NCI-H1694 (cell line): ENCODE data around the gene CNKSR3.

ENCODE experiments used
- DNase-seq: peaks from one replicate; lab custom pipeline; 2025; lab: John Stamatoyannopoulos, UW

Gene CNKSR3

DNA sequence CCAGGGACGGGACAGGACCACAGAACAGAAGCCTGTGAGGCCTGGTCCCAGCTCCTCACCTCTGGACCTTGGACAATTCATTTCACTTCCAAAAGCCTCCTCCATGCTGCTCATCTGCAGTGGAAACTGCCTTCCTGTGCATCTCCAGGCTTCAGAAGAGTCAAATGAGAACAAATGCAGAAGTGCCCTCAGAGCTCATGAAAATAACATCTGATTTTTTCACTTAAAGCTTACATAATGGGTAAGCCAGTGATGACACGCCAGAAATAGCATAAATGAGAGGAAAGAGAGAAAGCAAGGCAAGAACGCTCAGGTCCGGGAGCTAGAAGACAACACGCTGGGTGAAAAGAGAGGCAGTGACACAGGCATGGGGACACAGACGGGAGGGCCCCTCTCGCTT is 7.9 kb downstream of the CNKSR3 start:
- DNase-seq = no peak

GRCh38 chr6:154501578-154501868 is 9.0 kb downstream of the CNKSR3 start:
- no peak for DNase-seq

DNA sequence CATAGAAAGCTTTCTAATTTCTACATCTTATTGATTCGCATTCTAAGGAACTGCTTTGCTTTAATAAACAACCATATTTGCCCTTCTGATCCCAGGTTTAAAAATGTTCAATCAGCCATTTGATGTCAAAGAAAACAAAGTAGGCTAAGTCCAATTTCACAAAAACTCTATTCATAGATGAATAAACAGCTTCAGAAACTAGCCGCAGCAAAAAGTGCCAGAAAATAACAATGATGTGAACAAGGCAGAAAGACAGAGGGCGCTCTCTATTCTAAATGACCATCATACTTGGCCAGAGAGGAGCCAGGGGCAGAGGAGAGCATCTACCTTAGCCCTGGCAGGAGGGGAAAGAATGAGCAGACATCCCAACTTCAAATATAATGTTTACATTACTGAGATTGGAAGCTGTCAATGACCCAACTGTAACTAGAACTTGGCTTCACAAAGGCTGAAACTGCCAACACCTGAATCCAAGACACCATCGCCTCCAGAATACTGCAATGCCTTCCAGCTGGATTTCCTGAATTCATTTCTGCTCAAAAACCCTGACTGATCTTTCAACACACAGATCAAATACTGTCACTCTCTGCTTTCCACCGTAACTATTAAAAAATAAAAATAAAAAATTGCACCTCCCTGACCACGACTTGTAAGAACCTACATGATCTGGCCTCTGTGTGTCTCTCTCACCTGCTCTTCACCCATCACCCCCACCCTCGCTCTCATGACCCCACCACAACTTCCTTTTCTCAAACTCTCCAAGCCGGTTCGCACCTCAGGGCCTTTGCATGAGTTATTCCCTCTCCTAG is 9.5 kb downstream of the CNKSR3 start:
- no peak for DNase-seq

GRCh38 chr6:154499855-154500589 is 10.5 kb downstream of the CNKSR3 start:
- no peak for DNase-seq

GRCh38 chr6:154498340-154498934 is 12.0 kb downstream of the CNKSR3 start:
- DNase-seq = no peak

DNA sequence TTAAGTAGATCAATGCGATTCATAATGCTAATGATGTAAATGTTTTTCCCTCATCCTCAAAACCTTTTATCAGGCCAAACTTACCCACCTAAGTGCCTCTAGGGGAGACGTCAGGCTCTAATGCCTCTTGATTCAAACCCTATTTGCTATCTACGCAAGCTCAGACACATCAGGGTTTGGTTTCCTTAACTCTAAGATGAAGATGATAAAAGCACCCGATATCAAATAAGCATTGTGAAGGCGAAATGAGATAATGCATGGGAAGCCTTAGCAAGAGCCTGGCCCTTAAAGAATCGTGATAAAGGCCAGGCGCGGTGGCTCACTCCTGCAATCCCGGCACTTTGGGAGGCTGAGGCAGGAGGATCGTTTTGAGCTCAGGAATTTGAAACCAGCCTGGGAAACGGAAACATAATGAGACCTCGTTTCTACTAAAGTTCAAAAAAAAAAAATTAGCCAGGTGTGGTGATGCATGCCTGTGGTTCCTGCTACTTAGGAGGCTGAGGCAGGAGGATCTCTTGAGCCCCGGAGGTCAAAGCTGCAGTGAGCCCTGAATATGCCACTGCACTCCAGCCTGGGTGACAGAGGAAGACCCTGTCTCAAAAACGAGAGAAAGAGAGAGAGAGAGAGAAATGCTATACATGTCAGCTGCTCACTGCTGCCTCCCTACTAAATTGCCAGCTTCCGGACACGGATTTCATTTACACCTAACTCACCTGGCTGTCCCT is 13.5 kb downstream of the CNKSR3 start:
- no peak for DNase-seq

DNA sequence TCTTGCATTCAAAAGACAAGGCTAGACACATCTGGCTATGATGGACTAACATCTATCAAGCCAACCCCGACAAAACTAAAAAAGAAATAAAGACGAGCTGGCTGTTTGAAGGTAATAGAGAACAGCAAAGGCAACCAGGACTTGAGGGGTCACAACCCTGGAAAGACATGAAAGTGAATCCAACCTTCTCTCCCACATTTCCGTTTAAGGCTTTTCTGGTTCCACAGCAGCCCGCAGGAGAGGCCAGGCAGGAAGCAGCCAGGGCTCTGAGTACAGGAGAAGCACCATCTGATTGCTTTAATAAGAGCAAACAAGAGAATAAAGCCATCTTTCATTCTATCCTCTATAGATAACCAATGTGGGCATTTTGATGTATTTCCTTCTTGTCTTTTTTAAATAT is 14.3 kb downstream of the CNKSR3 start:
- no peak for DNase-seq

- DNase-seq = no peak
These were observed 15.7 kb downstream of the CNKSR3 start for GRCh38 chr6:154494592-154495311.

- DNase-seq = no peak
These were observed 18.7 kb downstream of the CNKSR3 start for GRCh38 chr6:154491567-154492470.

DNA sequence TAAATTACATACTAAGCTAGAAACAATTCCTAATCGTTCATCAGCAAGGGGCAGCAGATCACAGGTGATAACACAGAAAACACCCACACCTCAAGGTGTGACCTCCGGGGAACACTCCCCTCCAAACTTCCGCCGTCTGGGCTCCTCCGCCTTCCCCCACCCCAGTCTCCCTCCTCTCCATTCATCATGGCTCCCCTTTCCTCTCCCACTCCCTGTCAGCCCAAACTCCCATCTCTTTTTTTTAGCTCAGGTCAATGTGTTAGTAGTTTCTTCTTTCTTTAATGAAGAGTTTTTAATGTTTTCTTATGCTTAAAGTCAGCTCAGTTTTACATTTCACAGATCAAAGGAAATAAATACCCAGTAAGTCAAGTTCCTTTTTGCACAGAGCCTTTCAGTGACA is 20.7 kb downstream of the CNKSR3 start:
- no peak for DNase-seq

GRCh38 chr6:154488802-154489437 is 21.6 kb downstream of the CNKSR3 start:
- no peak for DNase-seq

DNA sequence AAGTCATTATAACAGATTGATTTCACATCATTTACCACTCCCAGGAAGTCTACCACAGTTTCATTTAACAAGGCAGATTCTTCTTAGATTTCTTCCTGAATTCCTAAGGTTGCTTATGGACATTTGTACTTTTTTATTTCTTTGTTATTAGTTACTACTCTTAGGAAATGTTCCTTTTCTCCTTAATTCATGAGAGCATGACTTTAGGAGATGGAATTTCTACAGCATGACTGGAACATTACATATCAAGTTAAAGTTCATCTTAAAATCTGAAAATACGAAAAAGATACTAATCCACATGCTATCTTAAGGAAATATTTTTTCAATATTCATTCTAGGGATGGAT is 22.3 kb downstream of the CNKSR3 start:
- DNase-seq = no peak

DNA sequence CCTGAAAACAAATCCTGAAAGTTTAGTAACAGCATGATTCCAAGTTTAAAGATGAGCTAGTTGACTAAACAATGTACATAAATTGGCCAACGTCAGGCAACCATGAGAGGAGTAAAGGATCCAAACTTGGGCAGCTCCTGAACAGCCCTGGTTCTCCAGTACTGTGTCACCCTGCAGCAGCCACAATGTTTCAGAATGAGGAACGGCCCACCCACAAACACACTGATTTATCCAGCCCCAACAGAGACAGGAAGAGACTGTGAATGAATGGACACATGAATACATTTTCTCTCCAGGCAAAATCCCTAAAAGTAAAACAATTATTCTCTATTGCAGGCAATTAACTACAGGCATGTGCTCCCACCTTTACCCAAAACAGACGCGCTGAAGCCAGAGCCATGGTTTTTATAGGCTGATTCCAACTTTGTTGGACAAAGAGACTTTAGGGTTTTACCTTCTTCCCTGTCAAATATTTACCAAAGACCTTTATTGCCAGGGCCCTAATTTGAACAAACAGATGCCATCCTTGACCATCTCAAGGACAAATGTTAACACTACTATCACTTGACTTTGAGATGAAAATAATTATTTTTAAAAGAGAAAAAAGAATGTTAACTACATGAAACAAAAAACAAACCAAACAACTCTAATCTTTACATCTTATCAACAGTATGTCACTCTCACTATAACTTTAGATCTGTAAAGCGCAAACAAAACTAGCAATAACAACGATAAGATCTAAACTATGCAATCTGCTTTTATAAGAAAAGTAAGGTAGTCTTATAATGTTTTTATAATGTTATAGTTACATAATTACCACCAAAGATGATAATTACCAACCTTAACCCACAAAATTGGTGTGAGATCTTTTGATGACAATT is 22.9 kb downstream of the CNKSR3 start:
- no peak for DNase-seq

DNA sequence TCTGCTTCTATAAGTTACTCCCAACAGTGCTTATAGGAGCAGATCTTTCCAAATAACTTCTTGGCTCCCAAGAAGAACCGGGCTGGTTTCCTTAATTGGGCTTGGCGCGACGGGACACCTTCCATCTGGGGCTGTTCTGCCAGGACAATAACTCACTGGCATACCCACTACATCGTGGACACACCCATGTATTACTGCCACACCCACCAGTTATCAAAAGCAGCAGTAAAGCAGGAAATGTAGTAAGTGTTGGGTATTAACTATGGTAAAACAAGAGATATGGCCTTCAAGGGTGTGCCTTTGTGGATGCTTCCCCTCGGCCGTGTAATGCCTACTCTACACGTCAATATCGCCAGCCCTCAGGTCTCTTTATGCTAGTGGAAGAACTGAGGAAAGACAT is 24.7 kb downstream of the CNKSR3 start:
- no peak for DNase-seq

- DNase-seq = no peak
These were observed 25.5 kb downstream of the CNKSR3 start for GRCh38 chr6:154484942-154485341.

- no peak for DNase-seq
These were observed 27.6 kb downstream of the CNKSR3 start for GRCh38 chr6:154482858-154483257.

DNA sequence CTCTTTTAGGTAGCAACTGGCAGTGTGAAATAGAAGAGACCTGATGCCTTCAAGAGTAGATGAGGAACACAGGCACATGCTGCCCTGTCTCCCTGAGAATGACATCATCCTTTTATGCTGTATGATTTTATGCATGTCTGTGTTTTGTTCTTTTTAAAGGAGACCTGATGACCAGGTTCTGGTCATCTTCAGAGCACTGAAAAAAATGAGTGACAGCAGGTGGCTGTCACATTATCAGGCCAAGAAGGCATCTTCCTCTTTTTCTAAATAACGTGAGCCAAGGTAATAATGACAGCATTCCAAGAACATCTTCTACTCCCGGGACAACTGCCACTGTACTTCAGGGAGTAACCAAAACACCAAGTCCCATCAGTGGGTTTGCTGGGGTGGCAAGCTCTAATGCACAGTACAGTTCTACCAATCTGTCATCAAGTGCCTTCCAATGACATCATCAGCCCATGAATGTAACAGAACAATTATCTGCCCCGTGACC is 28.9 kb downstream of the CNKSR3 start:
- DNase-seq = no peak

GRCh38 chr6:154479771-154480639 is 30.5 kb downstream of the CNKSR3 start:
- no peak for DNase-seq
